Sciatic nerve (tissue), 1 donor: Measurements from ENCODE around the gene CALB2. TPM values are rescaled to one million over a fixed set of nuclear protein-coding genes. Genes with fewer than 3 reads are reported as not detected.

Experiments used
- total RNA-seq: library from RNA; stranded (reverse); fragmentation: NEBNext Ultra II Directional; extraction: Animal tissue kit (Norgen Biotek cat#: 25700); gene quantifications from one replicate; pipeline ENCODE4 v1.2.1, GENCODE V29; 2021
- donor health status: DM: no; HTN: no; CAD: no.

CALB2 gene
- total RNA-seq, 1 donor from 2014 or later: 2.8 TPM

Other genes with a start within 250 kb of the CALB2 start
- gene HYDIN, start 128.0 kb upstream of the CALB2 start, total RNA-seq: 3.4 TPM
- 14.9 TPM for gene CMTR2, start 69.3 kb upstream of the CALB2 start, total RNA-seq
- not detected for gene TLE7, start 83.3 kb downstream of the CALB2 start, total RNA-seq
- 11.0 TPM for gene ZNF23, start 103.5 kb downstream of the CALB2 start, total RNA-seq
- gene ZNF19, start 130.6 kb downstream of the CALB2 start, total RNA-seq: 7.8 TPM
- gene CHST4, start 167.7 kb downstream of the CALB2 start, total RNA-seq: not detected
- gene TAT, start 218.4 kb downstream of the CALB2 start, total RNA-seq: 0.13 TPM